NCI-H1417 treated with DMSO at 0.1 percent for 48 hours (cell line): Measurements from ENCODE around the gene PGM1.

Source experiments
- DNase-seq: peaks from one replicate; lab custom pipeline; 2025; lab: John Stamatoyannopoulos, UW

The PGM1 gene

DNA sequence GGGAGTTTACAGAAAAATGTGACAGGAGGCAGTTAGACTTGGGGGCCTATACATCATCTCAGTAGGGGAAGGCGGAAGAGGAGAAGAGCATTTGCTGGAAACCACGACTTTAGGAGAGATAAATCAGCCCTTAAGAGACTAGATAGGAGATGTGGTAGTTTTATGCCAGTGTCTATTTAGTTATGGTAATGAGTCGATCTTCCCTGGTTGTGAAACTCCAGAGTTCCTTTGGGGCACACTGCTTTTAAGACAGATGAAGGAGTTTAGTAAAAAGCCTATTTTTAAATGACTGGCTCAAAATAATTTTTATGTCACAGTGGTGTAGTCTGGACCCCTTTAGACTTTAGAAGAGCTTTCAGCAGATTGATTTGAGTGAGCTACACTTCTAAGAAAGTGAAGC, 7.8 kb downstream of the PGM1 start:
- DNase-seq: no peak

GRCh38 chr1:63601463-63601862, 8.3 kb downstream of the PGM1 start:
- DNase-seq: no peak

GRCh38 chr1:63601912-63602311, 8.7 kb downstream of the PGM1 start:
- no peak for DNase-seq

GRCh38 chr1:63602629-63603028, 9.4 kb downstream of the PGM1 start:
- no peak for DNase-seq

- no peak for DNase-seq
These were observed 10.6 kb downstream of the PGM1 start for GRCh38 chr1:63603810-63604209.

DNA sequence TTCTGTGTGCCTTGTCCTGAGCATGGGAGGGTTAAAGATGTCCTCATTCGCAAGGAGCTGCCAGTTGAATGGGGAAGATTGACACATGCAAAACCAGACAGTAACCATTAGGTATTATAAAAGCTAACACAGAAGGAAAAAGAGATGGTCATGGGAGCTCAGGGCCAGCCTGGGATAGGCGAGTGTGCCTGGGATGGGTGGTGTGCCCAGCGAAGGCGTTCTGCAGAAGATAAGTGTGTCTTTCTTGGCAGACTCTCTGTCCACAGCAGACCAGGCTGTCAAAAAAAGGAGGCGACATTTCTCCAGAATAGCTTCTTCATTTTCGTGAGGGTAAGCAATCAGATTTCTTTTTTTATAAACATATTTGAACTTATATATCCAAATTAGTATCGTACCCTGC, 14.1 kb downstream of the PGM1 start:
- no peak for DNase-seq

DNA sequence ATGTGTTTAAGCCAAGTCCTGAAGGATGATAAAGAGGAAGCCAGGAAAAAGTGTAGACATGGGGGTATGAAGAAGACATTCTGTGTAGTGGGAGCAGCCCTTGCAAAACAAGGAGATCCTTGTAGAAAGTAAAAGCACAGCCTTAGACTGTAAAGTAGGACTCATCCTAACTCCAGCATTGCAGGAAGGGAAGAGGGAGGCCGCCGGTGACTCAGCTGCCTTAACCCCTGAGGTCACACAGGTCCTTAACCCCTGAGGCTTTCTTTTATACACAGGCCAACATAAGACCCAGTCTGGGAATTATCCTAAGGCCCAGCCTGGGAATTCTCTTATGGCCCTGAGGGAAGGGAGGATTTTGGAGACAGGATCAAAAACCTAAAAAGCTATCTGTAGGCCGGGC, 18.0 kb downstream of the PGM1 start:
- no peak for DNase-seq

GRCh38 chr1:63612564-63612963, 19.4 kb downstream of the PGM1 start:
- DNase-seq: no peak

- DNase-seq: no peak
These were observed 19.8 kb downstream of the PGM1 start for GRCh38 chr1:63612971-63613370.

- no peak for DNase-seq
These were observed 22.7 kb downstream of the PGM1 start for GRCh38 chr1:63615768-63616420.

- no peak for DNase-seq
These were observed 24.2 kb downstream of the PGM1 start for GRCh38 chr1:63617450-63617849.

- DNase-seq: no peak
These were observed 24.8 kb downstream of the PGM1 start for GRCh38 chr1:63618011-63618410.

DNA sequence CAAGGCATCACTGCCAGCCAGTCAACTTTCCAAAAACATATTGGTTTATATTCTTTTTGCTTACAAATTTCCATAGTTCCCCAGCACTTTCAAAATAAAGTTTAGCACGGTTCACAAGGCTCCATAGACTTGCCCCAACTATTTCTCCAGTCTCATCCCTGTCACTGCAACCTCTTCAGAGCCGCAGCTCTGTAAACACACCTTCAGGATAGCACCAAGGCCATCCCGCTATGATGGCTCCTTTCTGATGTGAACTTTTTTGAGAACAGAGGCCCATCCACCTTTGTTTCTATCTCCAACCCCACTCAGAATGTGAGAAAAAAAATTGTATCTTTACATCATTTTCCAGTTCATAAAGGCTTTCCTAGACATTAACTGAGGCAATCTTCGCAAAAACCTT, 26.3 kb downstream of the PGM1 start:
- DNase-seq: no peak

GRCh38 chr1:63620671-63621070, 27.5 kb downstream of the PGM1 start:
- DNase-seq: no peak

DNA sequence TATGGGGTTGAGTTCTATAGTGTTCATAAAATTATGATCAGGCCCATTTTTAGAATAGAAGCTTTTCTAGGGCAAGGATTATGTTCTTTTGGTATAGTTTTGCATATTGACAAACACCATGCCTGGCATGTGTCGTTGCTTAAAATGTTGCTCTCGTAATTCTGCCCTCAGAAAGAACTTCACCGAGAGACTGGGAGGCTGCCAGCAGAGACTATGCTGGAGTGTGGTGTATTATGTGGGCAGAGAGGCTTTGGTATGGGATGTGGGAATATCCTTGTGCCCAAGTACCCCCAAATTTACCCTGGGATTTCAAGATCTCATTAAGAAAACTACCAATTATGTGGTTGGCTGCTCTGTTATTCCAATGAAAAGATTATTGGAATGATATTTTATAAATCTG, 27.9 kb downstream of the PGM1 start:
- DNase-seq: no peak

DNA sequence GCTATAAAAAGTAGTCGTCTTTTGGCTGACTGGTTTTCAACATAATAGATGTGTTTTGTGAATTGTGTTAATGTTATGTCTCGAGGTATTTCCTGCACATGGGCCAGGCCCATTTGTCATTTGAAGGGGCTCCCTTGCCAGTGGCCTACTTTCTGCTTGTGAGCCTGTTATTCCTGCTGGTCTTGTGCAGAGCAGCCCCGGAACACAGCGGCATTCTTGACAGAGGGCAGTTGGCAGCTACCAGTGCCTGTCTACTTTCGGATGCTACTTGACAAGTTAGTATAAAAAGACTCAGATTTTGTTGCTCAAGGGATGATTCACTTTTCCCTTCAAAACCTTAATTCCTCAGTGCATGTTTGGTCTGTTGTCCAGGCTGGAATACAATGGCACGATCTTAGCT, 28.5 kb downstream of the PGM1 start:
- DNase-seq: no peak

GRCh38 chr1:63622849-63623566, 29.8 kb downstream of the PGM1 start:
- DNase-seq: no peak

GRCh38 chr1:63623952-63624351, 30.7 kb downstream of the PGM1 start:
- no peak for DNase-seq

- no peak for DNase-seq
These were observed 31.7 kb downstream of the PGM1 start for GRCh38 chr1:63624911-63625310.

DNA sequence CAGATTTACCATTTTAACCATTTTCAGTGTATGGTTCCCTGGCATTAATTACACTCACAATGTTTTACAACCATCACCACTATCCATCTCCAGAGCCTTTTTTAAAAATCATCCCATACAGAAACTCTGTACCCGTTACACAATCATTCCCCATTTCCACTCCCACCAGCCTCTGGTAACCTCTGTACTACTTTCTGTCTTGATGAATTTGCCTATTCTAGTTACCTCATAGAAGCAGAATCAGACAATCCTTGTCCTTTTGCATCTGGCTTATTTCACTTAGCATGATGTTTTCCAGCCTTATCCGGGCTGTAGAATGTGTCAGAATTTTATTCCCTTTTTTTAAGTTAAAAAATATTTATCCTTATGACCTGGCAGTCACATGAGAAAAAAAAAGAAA, 33.0 kb downstream of the PGM1 start:
- DNase-seq: no peak

GRCh38 chr1:63628607-63629006, 35.4 kb downstream of the PGM1 start:
- DNase-seq: no peak

GRCh38 chr1:63630238-63630637, 37.0 kb downstream of the PGM1 start:
- no peak for DNase-seq

GRCh38 chr1:63630666-63631065, 37.5 kb downstream of the PGM1 start:
- DNase-seq: no peak

GRCh38 chr1:63632110-63632509, 38.9 kb downstream of the PGM1 start:
- DNase-seq: no peak
